ENCODE measurements around the gene LYPD6B.

Gene LYPD6B

GRCh38 chr2:149129433-149129832, 90.9 kb downstream of the LYPD6B start:
- DNase-seq: no peak

GRCh38 chr2:149132339-149132738, 93.8 kb downstream of the LYPD6B start:
- no peak for DNase-seq

- DNase-seq: no peak
These were observed 94.4 kb downstream of the LYPD6B start for GRCh38 chr2:149132901-149133300.

GRCh38 chr2:149134335-149134923, 95.9 kb downstream of the LYPD6B start:
- no peak for DNase-seq

- DNase-seq: no peak
These were observed 97.6 kb downstream of the LYPD6B start for GRCh38 chr2:149136111-149136510.

- no peak for DNase-seq
These were observed 102.5 kb downstream of the LYPD6B start for GRCh38 chr2:149141046-149141445.

GRCh38 chr2:149143734-149144133, 105.2 kb downstream of the LYPD6B start:
- DNase-seq: no peak

GRCh38 chr2:149145314-149146295, 107.1 kb downstream of the LYPD6B start:
- DNase-seq: no peak

- DNase-seq: no peak
These were observed 108.4 kb downstream of the LYPD6B start for GRCh38 chr2:149146876-149147275.

- DNase-seq: no peak
These were observed 109.9 kb downstream of the LYPD6B start for GRCh38 chr2:149148194-149149006.

GRCh38 chr2:149149007-149149297, 110.5 kb downstream of the LYPD6B start:
- no peak for DNase-seq

- DNase-seq: no peak
These were observed 114.0 kb downstream of the LYPD6B start for GRCh38 chr2:149152469-149152953.

- no peak for DNase-seq
These were observed 116.9 kb downstream of the LYPD6B start for GRCh38 chr2:149155196-149155969.

GRCh38 chr2:149155988-149156387, 117.5 kb downstream of the LYPD6B start:
- no peak for DNase-seq

GRCh38 chr2:149156971-149157740, 118.7 kb downstream of the LYPD6B start:
- no peak for DNase-seq

GRCh38 chr2:149158957-149159356, 120.5 kb downstream of the LYPD6B start:
- no peak for DNase-seq

- no peak for DNase-seq
These were observed 121.7 kb downstream of the LYPD6B start for GRCh38 chr2:149160195-149160594.

- peak; percentile 5 for DNase-seq
These were observed 122.3 kb downstream of the LYPD6B start for GRCh38 chr2:149160701-149161217.

- DNase-seq: no peak
These were observed 123.2 kb downstream of the LYPD6B start for GRCh38 chr2:149161481-149162225.

GRCh38 chr2:149164296-149164695, 125.8 kb downstream of the LYPD6B start:
- DNase-seq: no peak

- DNase-seq: no peak
These were observed 126.3 kb downstream of the LYPD6B start for GRCh38 chr2:149164827-149165226.
